Inferior parietal cortex (tissue), 1 donor: ENCODE data around the gene GPR18.

Source experiments
- DNase-seq: peaks from one replicate; pipeline ENCODE4 v3.0.0-alpha.2; 2016; ENCODE audit errors: extremely low spot score

GPR18 gene

DNA sequence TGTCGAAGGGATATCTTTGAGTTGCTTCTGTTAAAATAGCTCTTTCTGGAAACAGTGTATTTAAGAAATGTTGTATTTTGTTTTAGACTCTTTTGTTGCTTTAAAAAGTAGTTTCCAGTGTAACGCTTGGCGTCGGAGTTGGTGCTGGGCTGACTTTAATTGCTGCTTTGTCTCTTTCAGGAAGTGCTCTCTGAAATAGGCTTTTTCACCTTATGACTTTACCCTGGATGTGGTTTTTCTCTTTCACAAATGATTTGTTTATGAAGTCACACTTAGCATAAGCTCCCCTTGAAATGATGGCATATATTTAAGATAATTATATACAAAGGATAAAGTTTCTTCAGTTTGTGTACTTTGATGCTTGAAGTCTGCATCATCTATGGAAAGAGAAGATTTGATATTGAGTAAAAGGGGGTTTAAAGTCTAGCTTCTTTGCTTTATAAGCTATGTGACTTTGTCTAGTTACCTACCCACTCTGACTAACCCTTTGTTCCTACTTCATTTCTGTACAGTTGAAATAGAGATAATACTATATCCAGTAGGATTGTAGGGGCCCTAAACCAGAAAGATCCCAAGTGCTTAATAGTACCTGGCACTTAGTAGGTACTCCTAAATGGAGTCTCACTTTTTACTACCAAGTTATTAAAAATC lies at the start of gene GPR18:
Gene GPR18, minus strand, starts transcription at position 170 of the 651 bp plus-strand sequence. CDS start 2,507 bp downstream, outside the sequence.
- no peak for DNase-seq

- no peak for DNase-seq
Observed at GRCh38 chr13:99307648-99308339, 49.6 kb upstream of the GPR18 start.

DNA sequence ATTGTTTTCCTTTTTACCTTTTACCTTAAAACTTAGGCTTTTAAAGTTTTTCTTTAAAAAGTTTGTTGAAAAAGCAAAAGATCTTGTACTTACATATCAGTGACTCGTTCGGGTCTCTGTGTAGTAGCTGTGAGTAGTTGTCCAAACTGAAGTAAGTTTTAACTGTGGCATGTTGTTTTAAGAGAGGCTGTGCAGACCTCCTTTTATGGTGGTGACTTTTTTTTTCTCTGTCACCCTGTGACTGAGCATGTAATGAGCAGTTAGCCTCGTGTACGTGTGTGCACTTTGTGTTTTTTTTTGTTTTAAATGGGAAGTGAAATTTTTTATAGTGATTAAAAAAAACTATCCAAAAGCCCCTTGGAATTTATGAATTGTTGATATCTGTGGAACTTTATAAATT lies 49.1 kb upstream of the GPR18 start, which contains the start of gene GPR183:
Gene GPR183, minus strand, starts transcription at position 153 of the 400 bp plus-strand sequence. CDS start 11,254 bp downstream, outside the sequence.
- DNase-seq, result no peak

DNA sequence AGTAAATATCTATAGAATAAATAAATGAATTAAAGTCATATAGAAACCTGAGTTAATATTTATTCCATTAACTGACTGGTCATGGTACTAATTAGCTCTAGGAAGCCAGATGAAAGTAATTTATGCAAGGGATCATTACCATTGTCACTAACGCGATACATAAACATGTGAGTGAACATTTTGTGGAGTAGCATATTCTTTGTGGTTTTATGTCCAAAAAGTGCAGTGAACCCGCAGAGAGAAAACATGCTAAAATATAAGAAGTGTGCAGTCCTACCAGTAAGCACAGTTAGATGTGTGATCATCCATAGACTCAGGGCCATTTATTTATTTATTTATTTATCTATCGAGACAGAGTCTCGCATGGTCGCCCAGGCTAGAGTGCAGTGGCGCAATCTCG lies 47.4 kb upstream of the GPR18 start:
- DNase-seq, result no peak

- DNase-seq, result no peak
Observed at GRCh38 chr13:99305158-99305557, 47.0 kb upstream of the GPR18 start.

- no peak for DNase-seq
Observed at GRCh38 chr13:99304541-99304940, 46.4 kb upstream of the GPR18 start.

GRCh38 chr13:99303863-99304521 lies 45.8 kb upstream of the GPR18 start:
- no peak for DNase-seq

GRCh38 chr13:99302637-99303505 lies 44.7 kb upstream of the GPR18 start:
- no peak for DNase-seq

GRCh38 chr13:99301913-99302636 lies 43.9 kb upstream of the GPR18 start:
- no peak for DNase-seq

GRCh38 chr13:99301056-99301838 lies 43.1 kb upstream of the GPR18 start:
- DNase-seq, result no peak

GRCh38 chr13:99299920-99300341 lies 41.8 kb upstream of the GPR18 start:
- no peak for DNase-seq

DNA sequence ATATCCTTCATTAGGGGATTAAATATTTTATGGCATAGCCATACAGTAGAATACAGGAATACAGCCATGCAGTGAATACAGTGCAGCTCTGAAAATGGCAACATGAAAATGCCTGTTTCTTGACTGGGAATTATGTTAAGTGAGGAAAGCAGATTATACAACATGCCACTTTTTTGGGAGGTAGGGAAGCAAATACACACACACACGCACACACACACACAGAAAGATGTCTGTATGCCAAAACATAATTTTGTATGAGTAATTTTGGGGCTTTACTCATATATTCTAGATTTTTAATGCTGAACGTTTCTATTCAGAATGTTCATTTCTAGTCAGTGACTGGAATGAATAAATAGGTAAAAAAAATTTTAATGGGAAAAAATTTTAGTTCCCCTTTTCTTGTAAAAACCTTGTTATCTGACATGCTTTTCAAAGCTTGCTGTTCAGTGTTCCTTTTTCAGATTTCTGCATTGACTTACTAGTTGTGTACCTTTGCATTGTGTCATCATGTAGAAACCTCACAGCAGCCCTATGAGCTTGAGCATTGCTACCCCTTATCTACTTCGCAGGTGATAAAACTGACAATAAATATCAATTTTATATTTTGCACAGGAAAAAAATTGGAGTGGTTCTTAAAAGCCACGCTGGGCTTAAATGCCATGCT lies 41.2 kb upstream of the GPR18 start:
- no peak for DNase-seq

DNA sequence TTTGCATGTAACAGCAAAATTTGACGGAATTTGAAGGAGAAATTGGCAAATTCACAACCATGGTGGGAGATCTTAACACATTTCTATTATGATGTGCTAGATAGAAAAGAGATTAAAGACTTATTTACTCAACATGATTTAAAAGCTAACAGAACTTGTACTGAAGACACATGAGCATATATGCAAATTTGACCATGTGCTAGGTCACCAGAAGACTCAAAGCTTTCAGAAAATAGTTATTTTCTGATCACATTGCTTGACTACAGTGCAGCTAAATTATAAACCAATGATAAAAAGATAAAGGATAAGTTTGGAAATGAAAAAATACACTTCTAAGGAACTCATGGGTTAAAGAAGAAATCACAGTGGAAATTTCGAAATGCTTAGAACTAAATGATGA lies 39.9 kb upstream of the GPR18 start:
- DNase-seq, result no peak

- DNase-seq, result no peak
Observed at GRCh38 chr13:99297331-99297730, 39.2 kb upstream of the GPR18 start.

GRCh38 chr13:99296398-99296797 lies 38.2 kb upstream of the GPR18 start:
- no peak for DNase-seq

DNA sequence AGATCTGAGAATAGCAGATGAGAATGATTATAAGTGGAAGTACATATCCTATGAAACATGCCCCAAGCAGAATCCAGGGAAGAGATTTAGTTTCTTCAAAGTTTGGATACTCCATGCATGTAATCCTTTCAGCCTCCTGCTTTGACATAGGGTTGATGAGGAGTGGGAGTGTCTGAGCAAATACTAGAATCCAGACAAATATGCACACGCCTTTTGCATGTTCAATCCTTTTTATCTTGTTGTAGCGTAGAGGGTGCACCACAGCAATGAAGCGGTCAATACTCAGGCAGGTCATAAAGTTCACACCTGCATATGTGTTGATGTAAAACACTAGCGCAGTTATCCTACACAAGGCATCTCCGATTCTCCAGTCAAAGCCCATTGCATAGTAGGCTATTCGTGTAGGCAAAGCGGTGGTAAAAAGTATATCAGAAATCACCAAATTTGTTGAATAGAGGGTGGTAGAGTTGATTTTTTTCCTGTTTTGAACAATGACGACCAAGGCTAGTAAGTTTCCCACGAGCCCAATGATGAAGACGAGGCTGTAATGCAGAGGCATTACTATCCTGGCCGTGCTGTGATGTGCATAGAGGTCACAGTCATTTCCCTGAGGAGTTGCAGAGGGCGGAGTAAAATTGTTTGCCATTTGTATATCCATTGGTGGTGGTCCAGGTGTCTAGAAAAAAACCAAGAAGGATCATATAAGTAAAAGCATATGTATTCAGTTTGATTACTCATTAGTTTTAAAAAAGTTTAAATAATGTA lies 37.5 kb upstream of the GPR18 start:
- DNase-seq, result no peak

DNA sequence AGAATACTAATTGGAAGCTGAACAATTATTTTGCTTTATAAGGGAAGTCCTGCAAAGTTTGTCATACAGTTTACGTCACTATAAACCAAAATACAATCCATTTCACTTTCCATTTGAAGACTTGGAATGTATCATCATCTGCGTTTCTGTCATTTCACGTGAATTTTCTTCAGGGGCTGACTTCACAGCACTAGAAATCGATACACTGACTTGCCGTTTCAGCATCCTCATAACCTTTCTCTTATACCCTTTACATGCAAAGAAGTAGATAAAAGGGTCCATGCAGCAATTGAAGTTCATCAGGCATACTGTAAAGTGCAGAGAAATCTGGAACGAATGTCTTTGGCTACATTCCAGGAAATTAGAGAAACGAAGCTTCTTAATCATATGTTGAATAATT lies 36.8 kb upstream of the GPR18 start:
- DNase-seq, result no peak

- no peak for DNase-seq
Observed at GRCh38 chr13:99294198-99294597, 36.0 kb upstream of the GPR18 start.

GRCh38 chr13:99293178-99293577 lies 35.0 kb upstream of the GPR18 start:
- DNase-seq, result no peak
